Esophagus squamous epithelium (tissue), 4 donors: ENCODE data around the gene CELSR3.

Experiments
- POLR2A ChIP-seq, 4 donors: fragments of 450-650 bp; IDR thresholded peaks; one replicate each; pipeline ENCODE4 v1.6.1; 2017; ENCODE audit warnings: antibody characterized with exemption in 4 of 4, mild to moderate bottlenecking in 4 of 4, moderate library complexity in 3 of 4
- TF ChIP-seq, protein P1 (sequence below), 6 experiments: fragments of 450-650 bp in 4 of 6; fragments of 200-600 bp in 2 of 6; sonication (generic) in 2 of 6; IDR thresholded peaks; one replicate each; pipeline ENCODE4 v1.5.1; 2016 to 2019; ENCODE audit warnings: antibody characterized with exemption in 6 of 6, mild to moderate bottlenecking in 4 of 6, moderate library complexity in 4 of 6

DNA sequence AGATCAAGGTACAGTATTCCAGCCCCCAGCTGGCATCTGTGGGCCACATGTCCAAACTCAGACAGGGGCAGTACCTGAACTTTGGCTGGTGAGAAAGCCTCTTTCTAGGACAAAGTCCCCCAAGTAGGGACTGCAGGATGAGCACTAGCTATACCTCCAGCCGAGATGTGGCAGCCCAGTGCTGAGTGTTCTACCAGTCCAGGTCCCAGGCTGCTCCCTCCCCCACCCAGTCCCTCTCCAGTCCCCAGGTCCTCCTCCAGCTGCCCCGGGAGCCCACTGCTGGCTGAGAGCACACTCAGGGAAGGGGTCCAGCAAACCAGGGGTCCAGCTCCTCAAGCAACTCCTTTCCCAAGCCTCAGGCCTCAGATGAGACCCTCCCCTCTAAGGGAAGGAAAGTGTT, 28.9 kb downstream of the CELSR3 start:
- TF ChIP-seq, protein P1, sequence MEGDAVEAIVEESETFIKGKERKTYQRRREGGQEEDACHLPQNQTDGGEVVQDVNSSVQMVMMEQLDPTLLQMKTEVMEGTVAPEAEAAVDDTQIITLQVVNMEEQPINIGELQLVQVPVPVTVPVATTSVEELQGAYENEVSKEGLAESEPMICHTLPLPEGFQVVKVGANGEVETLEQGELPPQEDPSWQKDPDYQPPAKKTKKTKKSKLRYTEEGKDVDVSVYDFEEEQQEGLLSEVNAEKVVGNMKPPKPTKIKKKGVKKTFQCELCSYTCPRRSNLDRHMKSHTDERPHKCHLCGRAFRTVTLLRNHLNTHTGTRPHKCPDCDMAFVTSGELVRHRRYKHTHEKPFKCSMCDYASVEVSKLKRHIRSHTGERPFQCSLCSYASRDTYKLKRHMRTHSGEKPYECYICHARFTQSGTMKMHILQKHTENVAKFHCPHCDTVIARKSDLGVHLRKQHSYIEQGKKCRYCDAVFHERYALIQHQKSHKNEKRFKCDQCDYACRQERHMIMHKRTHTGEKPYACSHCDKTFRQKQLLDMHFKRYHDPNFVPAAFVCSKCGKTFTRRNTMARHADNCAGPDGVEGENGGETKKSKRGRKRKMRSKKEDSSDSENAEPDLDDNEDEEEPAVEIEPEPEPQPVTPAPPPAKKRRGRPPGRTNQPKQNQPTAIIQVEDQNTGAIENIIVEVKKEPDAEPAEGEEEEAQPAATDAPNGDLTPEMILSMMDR (IDR thresholded peaks at IDR 0.05) = no peak
- no peak for TF ChIP-seq POLR2A (IDR thresholded peaks at IDR 0.05)
